GM19239 (cell line): ENCODE data around the gene PSMG1.
"Not testable (repeated sequence)": the region's sequence is repeated elsewhere in the genome, so short reads cannot be mapped to it uniquely, and the experiment has no call there.

Experiments used
- DNase-seq: peaks from one replicate; pipeline ENCODE4 v3.0.0; 2011; ENCODE audit warnings: low spot score; ENCODE audit not compliant: insufficient read length
- FAIRE-seq: peaks from 2 replicates; lab custom pipeline; 2011; peaks lifted over from hg19 to GRCh38; lab: Jason Lieb, UNC

The PSMG1 gene

GRCh38 chr21:39161064-39161463 is 22.2 kb downstream of the PSMG1 start:
- FAIRE-seq = no peak
- no peak for DNase-seq

- FAIRE-seq (no peak), DNase-seq (no peak)
Measured at GRCh38 chr21:39159342-39160063, 23.7 kb downstream of the PSMG1 start.

- not testable (repeated sequence) for DNase-seq, FAIRE-seq
Measured at GRCh38 chr21:39157241-39157640, 26.0 kb downstream of the PSMG1 start.

- FAIRE-seq = no peak
- DNase-seq = no peak
Measured at GRCh38 chr21:39156024-39156423, 27.2 kb downstream of the PSMG1 start.

GRCh38 chr21:39155578-39155977 is 27.7 kb downstream of the PSMG1 start:
- DNase-seq = no peak

GRCh38 chr21:39153842-39154241 is 29.4 kb downstream of the PSMG1 start:
- DNase-seq = no peak
- FAIRE-seq = no peak

More at GRCh38 chr21:39155578-39155977, 27.7 kb downstream of the PSMG1 start:
- FAIRE-seq = no peak

- no peak for FAIRE-seq
Measured at GRCh38 chr21:39153373-39153772, 29.9 kb downstream of the PSMG1 start.

DNA sequence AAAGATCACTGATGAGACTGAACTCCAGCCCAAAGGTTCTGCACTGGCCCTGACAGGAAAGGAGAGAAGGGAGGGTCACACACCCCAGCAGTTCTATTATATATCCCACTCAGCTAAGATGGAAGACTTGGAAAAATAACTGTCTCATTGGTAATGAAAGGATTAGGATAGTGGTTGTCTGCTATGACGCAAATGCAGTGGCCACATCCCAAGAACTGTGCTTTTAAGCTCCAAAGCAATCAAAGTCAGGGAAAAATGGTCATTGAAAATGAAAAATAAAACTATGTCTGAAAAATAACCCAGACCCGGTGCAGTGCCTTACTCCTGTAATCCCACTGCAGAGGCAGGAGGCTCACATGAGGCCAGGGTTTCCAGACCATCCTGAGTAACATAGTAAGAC is 31.0 kb downstream of the PSMG1 start:
- DNase-seq (no peak), FAIRE-seq (no peak)

More at GRCh38 chr21:39153373-39153772, 29.9 kb downstream of the PSMG1 start:
- DNase-seq = no peak

- FAIRE-seq = no peak
- DNase-seq = no peak
Measured at GRCh38 chr21:39150877-39151276, 32.4 kb downstream of the PSMG1 start.

- DNase-seq = no peak
- no peak for FAIRE-seq
Measured at GRCh38 chr21:39150316-39150715, 32.9 kb downstream of the PSMG1 start.

GRCh38 chr21:39149882-39150281 is 33.4 kb downstream of the PSMG1 start:
- FAIRE-seq (no peak), DNase-seq (no peak)

DNA sequence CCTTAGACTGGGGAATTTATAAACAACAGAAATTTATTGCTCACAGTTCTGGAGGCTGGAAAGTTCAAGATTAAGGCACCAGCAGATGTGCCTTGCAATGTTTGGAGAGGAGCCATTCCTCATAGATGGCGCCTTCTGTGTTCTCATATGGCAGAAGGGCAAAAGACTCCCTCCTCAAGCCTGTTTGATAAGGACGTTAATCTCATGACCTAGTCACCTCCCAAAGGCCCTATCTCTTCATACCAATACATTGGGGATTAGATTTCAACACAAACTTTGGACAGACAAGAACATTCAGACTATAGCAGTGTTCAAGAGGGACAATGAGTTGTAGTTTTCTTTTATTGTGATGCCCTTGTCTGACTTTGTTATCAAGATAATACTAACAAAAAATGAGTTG is 34.3 kb downstream of the PSMG1 start:
- FAIRE-seq (no peak), DNase-seq (no peak)

GRCh38 chr21:39144191-39144590 is 39.1 kb downstream of the PSMG1 start:
- DNase-seq = no peak
- FAIRE-seq = no peak

DNA sequence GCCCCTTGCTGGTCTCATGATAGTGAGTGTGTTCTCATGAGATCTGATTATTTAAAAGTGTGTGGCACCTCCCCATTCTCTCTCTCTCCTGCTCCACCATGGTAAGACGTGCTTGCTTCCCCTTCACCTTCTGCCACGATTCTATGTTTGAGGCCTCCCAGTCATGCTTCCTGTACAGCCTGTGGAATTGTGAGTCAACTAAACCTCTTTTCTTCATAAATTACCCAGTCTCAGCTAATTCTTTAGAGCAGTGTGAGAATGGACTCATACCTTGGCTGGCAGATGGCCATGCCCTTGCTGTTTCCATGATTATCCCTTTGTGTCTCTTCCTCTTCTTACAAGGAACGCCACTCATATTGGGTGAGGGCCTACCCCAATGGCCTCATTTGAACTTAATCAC is 40.3 kb downstream of the PSMG1 start:
- FAIRE-seq = no peak
- no peak for DNase-seq

DNA sequence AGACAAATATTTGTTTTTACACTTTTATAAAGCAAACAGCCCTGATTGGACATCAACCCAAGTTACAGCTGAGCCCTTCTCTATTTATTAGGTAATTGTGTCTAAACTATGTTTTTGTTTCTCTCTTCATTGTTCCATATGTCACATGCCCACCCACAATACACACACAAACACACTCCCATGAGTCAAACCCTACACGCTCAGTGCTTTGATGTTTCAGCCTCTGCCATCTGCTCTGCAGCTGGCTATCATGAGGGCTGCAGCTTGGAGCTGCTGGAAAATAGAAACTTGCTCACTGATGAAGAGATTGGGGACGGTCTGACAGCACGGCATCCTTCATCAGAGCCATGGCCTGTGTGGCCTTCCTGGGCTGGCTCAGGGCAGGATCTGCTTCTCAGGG is 41.7 kb downstream of the PSMG1 start:
- FAIRE-seq = no peak
- no peak for DNase-seq

- FAIRE-seq (no peak), DNase-seq (no peak)
Measured at GRCh38 chr21:39137248-39138178, 45.7 kb downstream of the PSMG1 start.

DNA sequence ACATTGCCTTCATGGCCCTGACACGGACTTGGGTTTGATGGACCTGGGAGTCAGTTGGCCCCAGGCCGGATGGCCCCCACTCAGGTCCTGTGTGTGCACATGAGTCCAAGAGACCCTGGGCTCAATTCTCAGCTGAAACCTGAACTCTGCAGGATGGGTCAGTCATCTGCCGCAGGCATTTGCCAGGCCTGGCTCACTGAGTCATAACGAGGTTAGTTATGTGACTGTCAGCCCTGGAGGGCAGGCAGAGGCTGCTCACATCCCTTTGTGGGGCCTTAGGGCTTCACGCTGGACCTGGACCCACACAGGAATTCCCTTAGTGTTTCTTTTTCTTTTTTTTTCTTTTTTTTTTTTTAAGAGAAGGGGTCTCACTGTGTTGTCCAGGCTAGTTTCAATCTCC is 46.5 kb downstream of the PSMG1 start:
- DNase-seq = no peak
- no peak for FAIRE-seq

- not testable (repeated sequence) for DNase-seq, FAIRE-seq
Measured at GRCh38 chr21:39136138-39136537, 47.1 kb downstream of the PSMG1 start.

DNA sequence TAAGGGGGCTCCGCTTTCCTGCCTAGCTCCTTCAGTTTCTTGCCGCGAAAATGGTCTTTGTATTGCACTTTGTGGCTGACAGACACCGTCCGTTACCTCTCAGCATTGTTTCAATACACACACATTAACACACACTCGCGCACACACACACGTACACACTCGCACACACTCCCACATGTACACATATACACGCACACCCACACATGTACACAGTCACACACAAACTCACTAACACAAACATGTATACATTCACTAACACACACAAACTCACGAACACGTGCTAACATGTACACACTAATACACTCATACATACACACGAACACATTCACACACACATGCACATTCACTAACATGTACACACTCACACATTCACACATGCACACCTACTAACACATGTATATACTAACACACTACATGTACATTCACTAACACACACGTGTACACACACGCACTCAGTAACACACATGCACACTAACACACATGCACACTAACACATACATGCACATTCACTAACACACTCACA is 48.9 kb downstream of the PSMG1 start:
- no peak for DNase-seq
- FAIRE-seq = no peak

- FAIRE-seq (no peak), DNase-seq (no peak)
Measured at GRCh38 chr21:39132248-39132647, 51.0 kb downstream of the PSMG1 start.

- DNase-seq (no peak), FAIRE-seq (no peak)
Measured at GRCh38 chr21:39131791-39132190, 51.5 kb downstream of the PSMG1 start.
